ENCODE measurements around the gene SH3BP1.

GRCh38 chr22:37640591-37641560 lies 1.4 kb downstream of the SH3BP1 start:
- TF ChIP-seq GATA3 (IDR thresholded peaks at IDR 0.05; ENCODE audit: low read depth, low read length) (no peak), GATA2 (IDR thresholded peaks at IDR 0.05; ENCODE audit: low read depth, low read length) (no peak)
